ENCODE measurements around the gene FTCDNL1.

- no peak for TF ChIP-seq CTCF (tag by site-specific recombination; IDR thresholded peaks at IDR 0.05)
- TF ChIP-seq ZNF530 (tag by site-specific recombination; IDR thresholded peaks at IDR 0.05; ENCODE audit: low read depth), result no peak
- no peak for TF ChIP-seq ZBTB7A (tag by site-specific recombination; IDR thresholded peaks at IDR 0.05; ENCODE audit: low read depth)
- TF ChIP-seq ZNF629 (tag by site-specific recombination; IDR thresholded peaks at IDR 0.05), result no peak
- TF ChIP-seq ZNF529 (tag by site-specific recombination; IDR thresholded peaks at IDR 0.05; ENCODE audit: insufficient replicate concordance), result no peak
- no peak for TF ChIP-seq ZNF292 (tag by site-specific recombination; IDR thresholded peaks at IDR 0.05; ENCODE audit: borderline replicate concordance, low read depth)
- TF ChIP-seq PATZ1 (tag by site-specific recombination; IDR thresholded peaks at IDR 0.05), result no peak
- no peak for TF ChIP-seq PRDM4 (tag by site-specific recombination; IDR thresholded peaks at IDR 0.05)
- TF ChIP-seq ZNF776 (tag by site-specific recombination; IDR thresholded peaks at IDR 0.05; ENCODE audit: borderline replicate concordance), result no peak
- no peak for TF ChIP-seq ZBTB8A (tag by site-specific recombination; IDR thresholded peaks at IDR 0.05)
These were observed 45.6 kb upstream of the FTCDNL1 start for GRCh38 chr2:199896617-199897016.

Data from HEK293 (cell line).